Measurements from ENCODE around the gene SYT7.

DNA sequence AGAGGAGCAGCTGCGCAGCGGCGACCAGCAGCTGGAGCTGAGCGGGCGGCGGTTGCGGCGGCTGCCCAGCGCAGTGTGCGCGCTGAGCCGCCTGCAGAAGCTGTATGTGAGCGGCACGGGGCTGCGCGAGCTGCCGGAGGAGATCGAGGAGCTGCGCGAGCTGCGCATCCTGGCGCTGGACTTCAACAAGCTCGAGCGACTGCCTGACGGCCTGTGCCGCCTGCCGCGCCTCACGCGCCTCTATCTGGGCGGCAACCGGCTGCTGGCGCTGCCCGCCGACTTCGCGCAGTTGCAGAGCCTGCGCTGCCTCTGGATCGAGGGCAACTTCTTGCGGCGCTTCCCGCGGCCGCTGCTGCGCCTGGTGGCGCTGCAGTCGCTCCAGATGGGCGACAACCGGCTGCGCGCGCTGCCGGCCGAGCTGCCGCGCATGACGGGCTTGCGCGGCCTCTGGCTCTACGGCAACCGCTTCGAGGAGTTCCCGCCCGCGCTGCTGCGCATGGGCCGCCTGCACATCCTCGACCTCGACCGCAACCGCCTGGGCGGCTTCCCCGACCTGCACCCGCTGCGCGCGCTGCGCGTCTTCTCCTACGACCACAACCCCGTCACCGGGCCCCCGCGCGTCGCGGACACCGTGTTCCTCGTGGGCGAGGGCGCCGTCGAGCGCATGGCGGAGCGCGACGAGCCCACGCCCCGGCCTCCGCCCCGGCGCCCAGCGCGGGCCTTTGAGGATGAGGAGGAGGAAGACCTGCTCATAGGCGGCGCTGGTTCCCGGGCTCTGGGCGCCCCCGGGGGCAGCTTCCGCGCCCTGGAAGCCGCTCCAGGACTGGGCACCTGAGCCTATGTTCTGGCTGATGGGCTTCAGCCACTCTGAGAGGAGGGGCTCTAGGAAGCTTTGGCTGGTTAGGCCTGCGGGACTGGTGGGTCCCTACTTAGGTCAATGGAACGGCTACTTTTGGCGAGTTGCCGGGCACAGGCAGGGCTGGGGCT is 71.5 kb downstream of the SYT7 start:
- TF ChIP-seq, protein P1, sequence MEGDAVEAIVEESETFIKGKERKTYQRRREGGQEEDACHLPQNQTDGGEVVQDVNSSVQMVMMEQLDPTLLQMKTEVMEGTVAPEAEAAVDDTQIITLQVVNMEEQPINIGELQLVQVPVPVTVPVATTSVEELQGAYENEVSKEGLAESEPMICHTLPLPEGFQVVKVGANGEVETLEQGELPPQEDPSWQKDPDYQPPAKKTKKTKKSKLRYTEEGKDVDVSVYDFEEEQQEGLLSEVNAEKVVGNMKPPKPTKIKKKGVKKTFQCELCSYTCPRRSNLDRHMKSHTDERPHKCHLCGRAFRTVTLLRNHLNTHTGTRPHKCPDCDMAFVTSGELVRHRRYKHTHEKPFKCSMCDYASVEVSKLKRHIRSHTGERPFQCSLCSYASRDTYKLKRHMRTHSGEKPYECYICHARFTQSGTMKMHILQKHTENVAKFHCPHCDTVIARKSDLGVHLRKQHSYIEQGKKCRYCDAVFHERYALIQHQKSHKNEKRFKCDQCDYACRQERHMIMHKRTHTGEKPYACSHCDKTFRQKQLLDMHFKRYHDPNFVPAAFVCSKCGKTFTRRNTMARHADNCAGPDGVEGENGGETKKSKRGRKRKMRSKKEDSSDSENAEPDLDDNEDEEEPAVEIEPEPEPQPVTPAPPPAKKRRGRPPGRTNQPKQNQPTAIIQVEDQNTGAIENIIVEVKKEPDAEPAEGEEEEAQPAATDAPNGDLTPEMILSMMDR (IDR thresholded peaks at IDR 0.05) = peak; percentile 19 to 74 (median 52)
- no peak for TF ChIP-seq POLR2A (IDR thresholded peaks at IDR 0.05)

All from heart left ventricle (tissue), 13 donors.